B cell (primary cell): Measurements from ENCODE around the gene PRKAG2.

Experiments
- CTCF ChIP-seq: fragments of 200-600 bp; IDR thresholded peaks from one replicate; pipeline ENCODE4 v1.8.0; 2022; ENCODE audit warnings: antibody characterized with exemption, mild to moderate bottlenecking
- EZH2 ChIP-seq: IDR thresholded peaks from 2 replicates; pipeline ENCODE4 v1.6.1; 2012; ENCODE audit warnings: borderline replicate concordance, low read depth, mild to moderate bottlenecking, moderate library complexity, low read length; ENCODE audit not compliant: insufficient read depth, poor library complexity, severe bottlenecking

GRCh38 chr7:151900986-151901621, 24.2 kb upstream of the PRKAG2 start:
- TF ChIP-seq EZH2 = no peak
- TF ChIP-seq CTCF = no peak
